GM23338 (cell line): ENCODE results near the gene H19.

Experiments
- CREB1 ChIP-seq: fragments of 250-450 bp; sonication (Bioruptor Pico); IDR thresholded peaks from 2 replicates; pipeline ENCODE4 v1.5.0; 2020; ENCODE audit warnings: low read depth, mild to moderate bottlenecking, moderate library complexity
- EZH2 ChIP-seq: fragments of 200-600 bp; sonication (generic); IDR thresholded peaks from one replicate; pipeline ENCODE4 v1.8.0; 2017; ENCODE audit warnings: antibody characterized with exemption, mild to moderate bottlenecking, low read depth; ENCODE audit not compliant: unreplicated experiment
- EZH2phosphoT487 ChIP-seq: fragments of 200-600 bp; sonication (generic); IDR thresholded peaks from one replicate; pipeline ENCODE4 v1.8.1; 2018; ENCODE audit warnings: antibody characterized with exemption; ENCODE audit not compliant: unreplicated experiment
- NANOG ChIP-seq: IDR thresholded peaks from 2 replicates; pipeline ENCODE4 v1.6.1; 2016; ENCODE audit warnings: antibody characterized with exemption, borderline replicate concordance
- POLR2AphosphoS5 ChIP-seq: IDR thresholded peaks from 2 replicates; pipeline ENCODE4 v1.6.1; 2016; ENCODE audit warnings: antibody characterized with exemption, low read depth
- ZNF331 ChIP-seq: fragments of 250-450 bp; sonication (Bioruptor Pico); IDR thresholded peaks from 2 replicates; pipeline ENCODE4 v1.5.0; 2020; ENCODE audit warnings: low read depth, mild to moderate bottlenecking, moderate library complexity
- TF ChIP-seq, protein P1 (sequence below), 2 experiments: fragments of 200-600 bp in 1 of 2; sonication (generic) in 1 of 2; conservative IDR thresholded peaks; 2 replicates each; pipeline versions ENCODE4 v1.5.1 to v1.6.1; 2016 to 2017; ENCODE audit warnings: antibody characterized with exemption in 2 of 2, low read depth in 2 of 2, mild to moderate bottlenecking in 2 of 2, moderate library complexity in 1 of 2
- TF ChIP-seq, protein P2 (sequence below): IDR thresholded peaks from one replicate; pipeline ENCODE4 v1.6.1; 2018; ENCODE audit warnings: antibody characterized with exemption; ENCODE audit not compliant: unreplicated experiment

DNA sequence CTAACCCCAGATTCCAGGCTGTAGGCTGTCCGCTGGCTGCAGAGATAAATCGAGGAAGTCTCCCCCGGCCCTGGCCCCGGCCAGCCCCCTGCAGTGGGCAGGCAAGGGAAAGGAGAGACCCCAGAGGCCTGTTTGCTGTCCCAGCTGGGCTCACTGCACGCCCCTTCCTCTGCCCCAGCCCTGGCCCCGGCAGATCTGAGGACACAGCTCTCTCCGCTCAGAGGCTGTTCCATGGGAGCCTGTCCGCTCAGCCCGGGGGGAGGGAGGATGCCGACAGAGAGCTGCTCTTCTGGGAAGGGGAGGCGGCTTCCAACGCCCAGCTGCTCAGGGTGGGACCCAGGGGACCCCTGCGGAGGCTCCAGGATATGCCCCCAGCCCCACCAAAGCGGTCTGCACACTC lies 37.7 kb upstream of the H19 start:
- no peak for TF ChIP-seq POLR2AphosphoS5
- TF ChIP-seq EZH2 = no peak
- TF ChIP-seq, protein P1, sequence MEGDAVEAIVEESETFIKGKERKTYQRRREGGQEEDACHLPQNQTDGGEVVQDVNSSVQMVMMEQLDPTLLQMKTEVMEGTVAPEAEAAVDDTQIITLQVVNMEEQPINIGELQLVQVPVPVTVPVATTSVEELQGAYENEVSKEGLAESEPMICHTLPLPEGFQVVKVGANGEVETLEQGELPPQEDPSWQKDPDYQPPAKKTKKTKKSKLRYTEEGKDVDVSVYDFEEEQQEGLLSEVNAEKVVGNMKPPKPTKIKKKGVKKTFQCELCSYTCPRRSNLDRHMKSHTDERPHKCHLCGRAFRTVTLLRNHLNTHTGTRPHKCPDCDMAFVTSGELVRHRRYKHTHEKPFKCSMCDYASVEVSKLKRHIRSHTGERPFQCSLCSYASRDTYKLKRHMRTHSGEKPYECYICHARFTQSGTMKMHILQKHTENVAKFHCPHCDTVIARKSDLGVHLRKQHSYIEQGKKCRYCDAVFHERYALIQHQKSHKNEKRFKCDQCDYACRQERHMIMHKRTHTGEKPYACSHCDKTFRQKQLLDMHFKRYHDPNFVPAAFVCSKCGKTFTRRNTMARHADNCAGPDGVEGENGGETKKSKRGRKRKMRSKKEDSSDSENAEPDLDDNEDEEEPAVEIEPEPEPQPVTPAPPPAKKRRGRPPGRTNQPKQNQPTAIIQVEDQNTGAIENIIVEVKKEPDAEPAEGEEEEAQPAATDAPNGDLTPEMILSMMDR (conservative IDR thresholded peaks at IDR 0.05; ENCODE audit: low read depth in 2 of 2) = no peak
- no peak for TF ChIP-seq EZH2phosphoT487
- TF ChIP-seq, protein P2, sequence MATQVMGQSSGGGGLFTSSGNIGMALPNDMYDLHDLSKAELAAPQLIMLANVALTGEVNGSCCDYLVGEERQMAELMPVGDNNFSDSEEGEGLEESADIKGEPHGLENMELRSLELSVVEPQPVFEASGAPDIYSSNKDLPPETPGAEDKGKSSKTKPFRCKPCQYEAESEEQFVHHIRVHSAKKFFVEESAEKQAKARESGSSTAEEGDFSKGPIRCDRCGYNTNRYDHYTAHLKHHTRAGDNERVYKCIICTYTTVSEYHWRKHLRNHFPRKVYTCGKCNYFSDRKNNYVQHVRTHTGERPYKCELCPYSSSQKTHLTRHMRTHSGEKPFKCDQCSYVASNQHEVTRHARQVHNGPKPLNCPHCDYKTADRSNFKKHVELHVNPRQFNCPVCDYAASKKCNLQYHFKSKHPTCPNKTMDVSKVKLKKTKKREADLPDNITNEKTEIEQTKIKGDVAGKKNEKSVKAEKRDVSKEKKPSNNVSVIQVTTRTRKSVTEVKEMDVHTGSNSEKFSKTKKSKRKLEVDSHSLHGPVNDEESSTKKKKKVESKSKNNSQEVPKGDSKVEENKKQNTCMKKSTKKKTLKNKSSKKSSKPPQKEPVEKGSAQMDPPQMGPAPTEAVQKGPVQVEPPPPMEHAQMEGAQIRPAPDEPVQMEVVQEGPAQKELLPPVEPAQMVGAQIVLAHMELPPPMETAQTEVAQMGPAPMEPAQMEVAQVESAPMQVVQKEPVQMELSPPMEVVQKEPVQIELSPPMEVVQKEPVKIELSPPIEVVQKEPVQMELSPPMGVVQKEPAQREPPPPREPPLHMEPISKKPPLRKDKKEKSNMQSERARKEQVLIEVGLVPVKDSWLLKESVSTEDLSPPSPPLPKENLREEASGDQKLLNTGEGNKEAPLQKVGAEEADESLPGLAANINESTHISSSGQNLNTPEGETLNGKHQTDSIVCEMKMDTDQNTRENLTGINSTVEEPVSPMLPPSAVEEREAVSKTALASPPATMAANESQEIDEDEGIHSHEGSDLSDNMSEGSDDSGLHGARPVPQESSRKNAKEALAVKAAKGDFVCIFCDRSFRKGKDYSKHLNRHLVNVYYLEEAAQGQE = no peak
- TF ChIP-seq NANOG = no peak
- TF ChIP-seq ZNF331 = no peak
- TF ChIP-seq CREB1 (CRISPR knock-in tag) = no peak
